ENCODE measurements around the gene TOP3B. TPM values are rescaled to one million over a fixed set of nuclear protein-coding genes. Genes with fewer than 3 reads are reported as not detected.

Gene TOP3B
- total and polyA plus RNA-seq, 2 experiments from 2014 or later: 35.7 to 77.7 TPM

DNA sequence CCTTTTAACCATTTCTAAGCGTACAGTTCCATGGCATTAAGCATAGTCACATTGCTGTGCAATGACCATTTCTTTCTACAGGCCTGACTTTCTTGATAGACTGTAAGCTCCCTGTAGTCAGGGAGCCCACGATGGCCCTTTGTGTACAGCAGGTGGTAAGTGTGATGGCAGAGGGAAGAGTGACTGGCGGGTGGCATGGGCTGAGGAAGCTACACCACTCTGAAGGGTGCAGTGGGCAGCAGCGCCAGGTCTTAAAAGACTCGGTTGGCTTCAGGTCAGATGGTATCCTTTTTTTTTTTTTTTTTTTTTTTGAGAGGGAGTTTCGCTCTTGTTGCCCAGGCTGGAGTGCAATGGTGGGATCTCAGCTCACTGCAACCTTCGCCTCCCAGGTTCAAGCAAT, 31.5 kb downstream of the TOP3B start:
- no peak for ATAC-seq
- no peak overlapping the region for H3K27ac ChIP-seq (ENCODE audit: low read depth)
- Mint-ChIP-seq H3K27ac (no peak overlapping the region), H3K9me3 (peaks cover 2% of the 10 kb centered on the region; the same call in 1 of the 3 replicates), H3K36me3 (ENCODE audit: low read depth) (peaks cover 3% of the 10 kb centered on the region; the same call in 1 of the 3 replicates), H3K4me1 (peaks cover 30% of the 10 kb centered on the region), H3K27me3 (ENCODE audit: insufficient read depth, low read depth, poor library complexity) (peaks cover 27% of the 10 kb centered on the region), H3K4me3 (peak overlapping the region; percentile 43; the same call in 1 of the 3 replicates)
- H3K4me2 ChIP-seq: no peak overlapping the region
- peaks cover 12% of the 10 kb centered on the region; the same call in 1 of the 2 replicates for H3K4me1 ChIP-seq (ENCODE audit: insufficient read depth)
- peaks cover 9% of the 10 kb centered on the region for H4K20me1 ChIP-seq (replicated peaks; ENCODE audit: insufficient read depth)
- DNase-seq (ENCODE audit: low spot score): no peak
- no peak overlapping the region for H2AFZ ChIP-seq
- TF ChIP-seq EZH2 (IDR thresholded peaks at IDR 0.05; ENCODE audit: low read depth, unreplicated experiment): no peak
- TF ChIP-seq CREB1 (CRISPR knock-in tag; IDR thresholded peaks at IDR 0.05; ENCODE audit: low read depth): no peak
- no peak for TF ChIP-seq JUNB (IDR thresholded peaks at IDR 0.05; ENCODE audit: unreplicated experiment)
- H3K4me3 ChIP-seq: no peak overlapping the region
- 0 out of 2 replicates have a peak, but pooled peaks cover 9% of the 10 kb centered on the region for H3F3A ChIP-seq (replicated peaks; ENCODE audit: low read depth)
- no peaks in the 10 kb centered on the region; the same call in 1 of the 2 replicates for H3K36me3 ChIP-seq (ENCODE audit: insufficient read depth)
- peaks cover 31% of the 10 kb centered on the region for H3K27me3 ChIP-seq (ENCODE audit: insufficient read depth)
- H3K9me2 ChIP-seq (ENCODE audit: insufficient read depth): no peaks in the 10 kb centered on the region
- H3K79me2 ChIP-seq (replicated peaks; ENCODE audit: insufficient read depth): no peaks in the 10 kb centered on the region

- peaks cover 7% of the 10 kb centered on the region; the same call in 2 of the 3 replicates for H3K36me3 Mint-ChIP-seq (ENCODE audit: low read depth)
- peaks cover 30% of the 10 kb centered on the region for H3K4me1 Mint-ChIP-seq
- peaks cover 27% of the 10 kb centered on the region for H3K27me3 ChIP-seq (ENCODE audit: insufficient read depth)
- no peak overlapping the region for H3K27ac Mint-ChIP-seq
- 0 out of 2 replicates have a peak, but pooled peaks cover 9% of the 10 kb centered on the region for H3F3A ChIP-seq (replicated peaks; ENCODE audit: low read depth)
- peaks cover 27% of the 10 kb centered on the region for H3K27me3 Mint-ChIP-seq (ENCODE audit: insufficient read depth, low read depth, poor library complexity)
- no peaks in the 10 kb centered on the region for H3K9me2 ChIP-seq (ENCODE audit: insufficient read depth)
- ATAC-seq (no peak), DNase-seq (ENCODE audit: low spot score) (no peak)
- H3K79me2 ChIP-seq (replicated peaks; ENCODE audit: insufficient read depth): no peaks in the 10 kb centered on the region
- peaks cover 9% of the 10 kb centered on the region for H4K20me1 ChIP-seq (replicated peaks; ENCODE audit: insufficient read depth)
- H3K4me3 Mint-ChIP-seq: no peak overlapping the region
- no peak for TF ChIP-seq CREB1 (CRISPR knock-in tag; IDR thresholded peaks at IDR 0.05; ENCODE audit: low read depth)
- TF ChIP-seq, protein P1, sequence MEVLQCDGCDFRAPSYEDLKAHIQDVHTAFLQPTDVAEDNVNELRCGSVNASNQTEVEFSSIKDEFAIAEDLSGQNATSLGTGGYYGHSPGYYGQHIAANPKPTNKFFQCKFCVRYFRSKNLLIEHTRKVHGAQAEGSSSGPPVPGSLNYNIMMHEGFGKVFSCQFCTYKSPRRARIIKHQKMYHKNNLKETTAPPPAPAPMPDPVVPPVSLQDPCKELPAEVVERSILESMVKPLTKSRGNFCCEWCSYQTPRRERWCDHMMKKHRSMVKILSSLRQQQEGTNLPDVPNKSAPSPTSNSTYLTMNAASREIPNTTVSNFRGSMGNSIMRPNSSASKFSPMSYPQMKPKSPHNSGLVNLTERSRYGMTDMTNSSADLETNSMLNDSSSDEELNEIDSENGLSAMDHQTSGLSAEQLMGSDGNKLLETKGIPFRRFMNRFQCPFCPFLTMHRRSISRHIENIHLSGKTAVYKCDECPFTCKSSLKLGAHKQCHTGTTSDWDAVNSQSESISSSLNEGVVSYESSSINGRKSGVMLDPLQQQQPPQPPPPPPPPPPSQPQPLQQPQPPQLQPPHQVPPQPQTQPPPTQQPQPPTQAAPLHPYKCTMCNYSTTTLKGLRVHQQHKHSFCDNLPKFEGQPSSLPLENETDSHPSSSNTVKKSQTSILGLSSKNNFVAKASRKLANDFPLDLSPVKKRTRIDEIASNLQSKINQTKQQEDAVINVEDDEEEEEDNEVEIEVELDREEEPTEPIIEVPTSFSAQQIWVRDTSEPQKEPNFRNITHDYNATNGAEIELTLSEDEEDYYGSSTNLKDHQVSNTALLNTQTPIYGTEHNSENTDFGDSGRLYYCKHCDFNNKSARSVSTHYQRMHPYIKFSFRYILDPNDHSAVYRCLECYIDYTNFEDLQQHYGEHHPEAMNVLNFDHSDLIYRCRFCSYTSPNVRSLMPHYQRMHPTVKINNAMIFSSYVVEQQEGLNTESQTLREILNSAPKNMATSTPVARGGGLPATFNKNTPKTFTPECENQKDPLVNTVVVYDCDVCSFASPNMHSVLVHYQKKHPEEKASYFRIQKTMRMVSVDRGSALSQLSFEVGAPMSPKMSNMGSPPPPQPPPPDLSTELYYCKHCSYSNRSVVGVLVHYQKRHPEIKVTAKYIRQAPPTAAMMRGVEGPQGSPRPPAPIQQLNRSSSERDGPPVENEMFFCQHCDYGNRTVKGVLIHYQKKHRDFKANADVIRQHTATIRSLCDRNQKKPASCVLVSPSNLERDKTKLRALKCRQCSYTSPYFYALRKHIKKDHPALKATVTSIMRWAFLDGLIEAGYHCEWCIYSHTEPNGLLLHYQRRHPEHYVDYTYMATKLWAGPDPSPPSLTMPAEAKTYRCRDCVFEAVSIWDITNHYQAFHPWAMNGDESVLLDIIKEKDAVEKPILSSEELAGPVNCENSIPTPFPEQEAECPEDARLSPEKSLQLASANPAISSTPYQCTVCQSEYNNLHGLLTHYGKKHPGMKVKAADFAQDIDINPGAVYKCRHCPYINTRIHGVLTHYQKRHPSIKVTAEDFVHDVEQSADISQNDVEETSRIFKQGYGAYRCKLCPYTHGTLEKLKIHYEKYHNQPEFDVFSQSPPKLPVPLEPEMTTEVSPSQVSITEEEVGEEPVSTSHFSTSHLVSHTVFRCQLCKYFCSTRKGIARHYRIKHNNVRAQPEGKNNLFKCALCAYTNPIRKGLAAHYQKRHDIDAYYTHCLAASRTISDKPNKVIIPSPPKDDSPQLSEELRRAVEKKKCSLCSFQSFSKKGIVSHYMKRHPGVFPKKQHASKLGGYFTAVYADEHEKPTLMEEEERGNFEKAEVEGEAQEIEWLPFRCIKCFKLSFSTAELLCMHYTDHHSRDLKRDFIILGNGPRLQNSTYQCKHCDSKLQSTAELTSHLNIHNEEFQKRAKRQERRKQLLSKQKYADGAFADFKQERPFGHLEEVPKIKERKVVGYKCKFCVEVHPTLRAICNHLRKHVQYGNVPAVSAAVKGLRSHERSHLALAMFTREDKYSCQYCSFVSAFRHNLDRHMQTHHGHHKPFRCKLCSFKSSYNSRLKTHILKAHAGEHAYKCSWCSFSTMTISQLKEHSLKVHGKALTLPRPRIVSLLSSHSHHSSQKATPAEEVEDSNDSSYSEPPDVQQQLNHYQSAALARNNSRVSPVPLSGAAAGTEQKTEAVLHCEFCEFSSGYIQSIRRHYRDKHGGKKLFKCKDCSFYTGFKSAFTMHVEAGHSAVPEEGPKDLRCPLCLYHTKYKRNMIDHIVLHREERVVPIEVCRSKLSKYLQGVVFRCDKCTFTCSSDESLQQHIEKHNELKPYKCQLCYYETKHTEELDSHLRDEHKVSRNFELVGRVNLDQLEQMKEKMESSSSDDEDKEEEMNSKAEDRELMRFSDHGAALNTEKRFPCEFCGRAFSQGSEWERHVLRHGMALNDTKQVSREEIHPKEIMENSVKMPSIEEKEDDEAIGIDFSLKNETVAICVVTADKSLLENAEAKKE (CRISPR knock-in tag; IDR thresholded peaks at IDR 0.05): no peak
- TF ChIP-seq ZNF331 (CRISPR knock-in tag; IDR thresholded peaks at IDR 0.05; ENCODE audit: low read depth): no peak
- no peak for TF ChIP-seq NANOG (IDR thresholded peaks at IDR 0.05; ENCODE audit: borderline replicate concordance)
- TF ChIP-seq JUNB (IDR thresholded peaks at IDR 0.05; ENCODE audit: unreplicated experiment): no peak
- TF ChIP-seq, protein P2, sequence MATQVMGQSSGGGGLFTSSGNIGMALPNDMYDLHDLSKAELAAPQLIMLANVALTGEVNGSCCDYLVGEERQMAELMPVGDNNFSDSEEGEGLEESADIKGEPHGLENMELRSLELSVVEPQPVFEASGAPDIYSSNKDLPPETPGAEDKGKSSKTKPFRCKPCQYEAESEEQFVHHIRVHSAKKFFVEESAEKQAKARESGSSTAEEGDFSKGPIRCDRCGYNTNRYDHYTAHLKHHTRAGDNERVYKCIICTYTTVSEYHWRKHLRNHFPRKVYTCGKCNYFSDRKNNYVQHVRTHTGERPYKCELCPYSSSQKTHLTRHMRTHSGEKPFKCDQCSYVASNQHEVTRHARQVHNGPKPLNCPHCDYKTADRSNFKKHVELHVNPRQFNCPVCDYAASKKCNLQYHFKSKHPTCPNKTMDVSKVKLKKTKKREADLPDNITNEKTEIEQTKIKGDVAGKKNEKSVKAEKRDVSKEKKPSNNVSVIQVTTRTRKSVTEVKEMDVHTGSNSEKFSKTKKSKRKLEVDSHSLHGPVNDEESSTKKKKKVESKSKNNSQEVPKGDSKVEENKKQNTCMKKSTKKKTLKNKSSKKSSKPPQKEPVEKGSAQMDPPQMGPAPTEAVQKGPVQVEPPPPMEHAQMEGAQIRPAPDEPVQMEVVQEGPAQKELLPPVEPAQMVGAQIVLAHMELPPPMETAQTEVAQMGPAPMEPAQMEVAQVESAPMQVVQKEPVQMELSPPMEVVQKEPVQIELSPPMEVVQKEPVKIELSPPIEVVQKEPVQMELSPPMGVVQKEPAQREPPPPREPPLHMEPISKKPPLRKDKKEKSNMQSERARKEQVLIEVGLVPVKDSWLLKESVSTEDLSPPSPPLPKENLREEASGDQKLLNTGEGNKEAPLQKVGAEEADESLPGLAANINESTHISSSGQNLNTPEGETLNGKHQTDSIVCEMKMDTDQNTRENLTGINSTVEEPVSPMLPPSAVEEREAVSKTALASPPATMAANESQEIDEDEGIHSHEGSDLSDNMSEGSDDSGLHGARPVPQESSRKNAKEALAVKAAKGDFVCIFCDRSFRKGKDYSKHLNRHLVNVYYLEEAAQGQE (IDR thresholded peaks at IDR 0.05; ENCODE audit: unreplicated experiment): no peak
- no peak for TF ChIP-seq EZH2 (IDR thresholded peaks at IDR 0.05; ENCODE audit: low read depth, unreplicated experiment)
- TF ChIP-seq STAT1 (IDR thresholded peaks at IDR 0.05; ENCODE audit: unreplicated experiment): no peak
- no peak for TF ChIP-seq CTCF (conservative IDR thresholded peaks at IDR 0.05; ENCODE audit: low read depth in 2 of 2)
- no peak for TF ChIP-seq POLR2AphosphoS5 (IDR thresholded peaks at IDR 0.05; ENCODE audit: low read depth)
- H3K4me3 ChIP-seq: no peak overlapping the region
- H3K4me1 ChIP-seq (ENCODE audit: insufficient read depth): peaks cover 12% of the 10 kb centered on the region; the same call in 1 of the 2 replicates
- H3K36me3 ChIP-seq (ENCODE audit: insufficient read depth): no peaks in the 10 kb centered on the region; the same call in 1 of the 2 replicates
- no peak overlapping the region for H3K4me2 ChIP-seq
- H3K9me3 Mint-ChIP-seq: peaks cover 2% of the 10 kb centered on the region; the same call in 1 of the 3 replicates
- no peak overlapping the region for H2AFZ ChIP-seq
- no peak overlapping the region for H3K27ac ChIP-seq (ENCODE audit: low read depth)
Observed at GRCh38 chr22:21949948-21950347, 32.6 kb downstream of the TOP3B start.

Measured in GM23338 (cell line).